Lung (tissue), 12 donors: ENCODE data around the gene BCAS3. TPM values are rescaled to one million over a fixed set of nuclear protein-coding genes. Genes with fewer than 3 reads are reported as not detected.

Experiments
- ATAC-seq: fragments of 200-7000 bp; cut with Tn5 transposase; one replicate; pipeline ENCODE4 v1.9.1; 2020; ENCODE audit warnings: moderate number of reproducible peaks; ENCODE audit not compliant: insufficient read depth, low FRiP score
- DNase-seq, 3 donors: peaks; one replicate each; pipeline ENCODE4 v3.0.0-alpha.2; 2013 to 2017
- H3K27ac ChIP-seq, 2 donors: one replicate each; pipeline ENCODE4 v1.5.1; 2013; ENCODE audit warnings: mild to moderate bottlenecking in 2 of 2, moderate library complexity in 2 of 2, control low read depth in 1 of 2, inconsistent platforms in 1 of 2, low read depth in 1 of 2, low read length in 1 of 2
- H3K27me3 ChIP-seq, 3 donors: one replicate each; pipeline ENCODE4 v1.5.1; 2013; ENCODE audit warnings: low read length in 2 of 3; ENCODE audit not compliant: control insufficient read depth in 3 of 3, insufficient read depth in 3 of 3
- H3K36me3 ChIP-seq, 4 donors: one replicate each; pipeline ENCODE4 v1.5.1; 2013; ENCODE audit warnings: low read length in 4 of 4, mild to moderate bottlenecking in 1 of 4, moderate library complexity in 1 of 4; ENCODE audit not compliant: control insufficient read depth in 4 of 4, insufficient read depth in 4 of 4
- H3K4me1 ChIP-seq, 5 donors: one replicate each; pipeline ENCODE4 v1.5.1; 2013; ENCODE audit warnings: low read length in 5 of 5, mild to moderate bottlenecking in 2 of 5, moderate library complexity in 1 of 5; ENCODE audit not compliant: control insufficient read depth in 5 of 5, insufficient read depth in 5 of 5
- H3K4me3 ChIP-seq: one replicate; pipeline ENCODE4 v1.5.1; 2013; ENCODE audit warnings: mild to moderate bottlenecking, control low read depth, moderate library complexity
- H3K9ac ChIP-seq, 2 donors: one replicate each; pipeline ENCODE4 v1.5.1; 2013; ENCODE audit warnings: low read length in 2 of 2, control low read depth in 1 of 2; ENCODE audit not compliant: insufficient read depth in 1 of 2
- H3K9me3 ChIP-seq, 4 donors: one replicate each; pipeline ENCODE4 v1.5.1; 2013; ENCODE audit warnings: low read length in 3 of 4, mild to moderate bottlenecking in 1 of 4, moderate library complexity in 1 of 4; ENCODE audit not compliant: control insufficient read depth in 4 of 4, insufficient read depth in 3 of 4
- WGBS, 2 donors: extraction: QIAGEN DNeasy Blood & Tissue Kit; methylation state at CpG; one replicate each; pipeline ENCODE4 v1.1.7; 2013; 5-methylcytosine and 5-hydroxymethylcytosine counted together
- polyA plus RNA-seq, 2 donors: library from polyadenylated mRNA; stranded (reverse); fragments of 200-250 nt; gene quantifications; one replicate each; pipeline ENCODE4 v1.2.1, GENCODE V29; 2013
- total RNA-seq, 2 donors: library from RNA; depleted of rRNA in 1 of 2; stranded (reverse); fragments of >200 nt in 1 of 2; gene quantifications; one replicate each; pipeline ENCODE4 v1.2.1, GENCODE V29; 2014 to 2021
- TF ChIP-seq, protein P1 (sequence below): IDR thresholded peaks from 2 replicates; pipeline ENCODE4 v1.5.1; 2012; ENCODE audit warnings: mild to moderate bottlenecking; ENCODE audit errors: control extremely low read depth, extremely low read depth
- donor health status: control.
- donor health status: control.
- donor health status: Bipolar disorder and iron deficiency.
- donor health status: healthy.
- donor health status: DM: yes; HTN: yes; CAD: no.

BCAS3 gene
- total and polyA plus RNA-seq, 4 donors: 4.0 to 101 (median 20.3) TPM

DNA sequence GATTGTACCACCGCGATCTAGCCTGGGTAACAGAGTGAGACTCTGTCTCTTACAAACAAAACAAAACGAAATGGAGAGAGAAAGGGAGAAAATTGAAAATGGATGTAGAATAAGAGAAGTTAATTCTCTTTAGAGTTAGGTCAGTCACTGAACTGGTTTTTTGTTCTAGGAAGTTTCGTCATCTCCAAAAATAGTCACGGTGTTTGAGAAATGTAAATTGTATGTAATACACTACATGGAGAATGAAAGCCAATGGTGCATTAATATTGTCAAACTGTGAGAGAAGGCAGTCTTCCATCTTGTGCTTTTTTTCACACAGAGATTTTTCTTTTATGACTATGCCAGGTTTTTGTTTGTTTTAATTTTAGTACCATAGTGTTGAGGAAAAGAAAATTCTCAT, 145.9 kb downstream of the BCAS3 start:
- Histone ChIP-seq H3K4me3 (no peak overlapping the region), H3K36me3 (no peaks in the 10 kb centered on the region), H3K4me1 (peaks cover 0 to 3% (median 0%) of the 10 kb centered on the region in 5 donors), H3K27me3 (no peaks in the 10 kb centered on the region), H3K9me3 (no peaks in the 10 kb centered on the region), H3K9ac (no peak overlapping the region), H3K27ac (no peak overlapping the region)
- 70 to 79% methylated on average over 5 of the region's 5 CpGs for WGBS, 2 donors
- ATAC-seq (no peak), DNase-seq (peak in 1 of 3 donors; percentile 17)
- TF ChIP-seq, protein P1, sequence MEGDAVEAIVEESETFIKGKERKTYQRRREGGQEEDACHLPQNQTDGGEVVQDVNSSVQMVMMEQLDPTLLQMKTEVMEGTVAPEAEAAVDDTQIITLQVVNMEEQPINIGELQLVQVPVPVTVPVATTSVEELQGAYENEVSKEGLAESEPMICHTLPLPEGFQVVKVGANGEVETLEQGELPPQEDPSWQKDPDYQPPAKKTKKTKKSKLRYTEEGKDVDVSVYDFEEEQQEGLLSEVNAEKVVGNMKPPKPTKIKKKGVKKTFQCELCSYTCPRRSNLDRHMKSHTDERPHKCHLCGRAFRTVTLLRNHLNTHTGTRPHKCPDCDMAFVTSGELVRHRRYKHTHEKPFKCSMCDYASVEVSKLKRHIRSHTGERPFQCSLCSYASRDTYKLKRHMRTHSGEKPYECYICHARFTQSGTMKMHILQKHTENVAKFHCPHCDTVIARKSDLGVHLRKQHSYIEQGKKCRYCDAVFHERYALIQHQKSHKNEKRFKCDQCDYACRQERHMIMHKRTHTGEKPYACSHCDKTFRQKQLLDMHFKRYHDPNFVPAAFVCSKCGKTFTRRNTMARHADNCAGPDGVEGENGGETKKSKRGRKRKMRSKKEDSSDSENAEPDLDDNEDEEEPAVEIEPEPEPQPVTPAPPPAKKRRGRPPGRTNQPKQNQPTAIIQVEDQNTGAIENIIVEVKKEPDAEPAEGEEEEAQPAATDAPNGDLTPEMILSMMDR: no peak

DNA sequence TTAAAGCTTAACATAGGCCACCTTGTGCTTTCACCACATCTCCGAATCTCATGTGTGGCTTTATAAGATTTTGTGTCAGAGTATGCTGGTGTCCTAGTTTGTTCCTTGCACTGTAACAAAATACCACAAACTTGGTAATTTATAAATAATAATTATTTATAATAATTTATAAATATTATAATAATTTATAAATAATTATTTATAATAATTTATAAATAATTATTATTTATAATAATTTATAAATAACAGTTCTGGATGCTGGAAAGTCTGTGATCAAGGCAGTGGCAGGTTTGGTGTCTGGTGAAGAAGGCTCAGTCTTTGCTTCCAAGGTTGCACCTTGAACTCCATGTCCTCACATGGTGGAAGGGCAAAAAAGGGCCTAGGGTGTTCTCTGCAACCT, 147.7 kb downstream of the BCAS3 start:
- Histone ChIP-seq H3K4me1 (peaks cover 0 to 3% (median 0%) of the 10 kb centered on the region in 5 donors), H3K27me3 (no peaks in the 10 kb centered on the region), H3K9me3 (no peaks in the 10 kb centered on the region), H3K9ac (no peak overlapping the region), H3K27ac (no peak overlapping the region), H3K4me3 (no peak overlapping the region), H3K36me3 (no peaks in the 10 kb centered on the region)
- TF ChIP-seq, protein P1: no peak
- no peak for ATAC-seq
- no peak for DNase-seq
- 95 to 100% methylated on average over 1 of the region's 1 CpG for WGBS, 2 donors

DNA sequence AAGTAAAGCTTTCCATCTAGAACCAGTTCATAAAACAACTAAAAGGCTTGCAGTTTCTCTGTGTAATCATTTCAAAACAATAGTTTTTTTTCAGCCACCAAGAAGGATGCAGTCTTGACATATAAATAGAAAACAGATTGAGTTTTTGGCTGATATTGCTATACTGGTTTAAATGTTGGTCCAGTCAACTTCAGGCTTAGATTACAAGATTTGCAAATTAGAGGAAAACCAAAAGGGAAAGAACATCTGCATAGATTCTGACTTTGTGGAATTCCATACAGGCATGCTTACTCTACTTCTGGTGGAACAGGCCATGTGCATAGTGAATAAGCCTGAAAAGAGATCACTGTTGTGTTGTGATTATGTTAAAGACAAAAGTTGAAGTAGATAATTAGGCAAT, 150.3 kb downstream of the BCAS3 start:
- DNase-seq (peak in 1 of 3 donors; percentile 22), ATAC-seq (no peak)
- TF ChIP-seq, protein P1: no peak
- no peak overlapping the region for H3K9ac ChIP-seq
- H3K4me1 ChIP-seq: peaks cover 0 to 10% (median 0%) of the 10 kb centered on the region in 5 donors
- no peaks in the 10 kb centered on the region for H3K9me3 ChIP-seq
- H3K4me3 ChIP-seq: no peak overlapping the region
- H3K27ac ChIP-seq: no peak overlapping the region
- no peaks in the 10 kb centered on the region for H3K36me3 ChIP-seq
- no peaks in the 10 kb centered on the region for H3K27me3 ChIP-seq

DNA sequence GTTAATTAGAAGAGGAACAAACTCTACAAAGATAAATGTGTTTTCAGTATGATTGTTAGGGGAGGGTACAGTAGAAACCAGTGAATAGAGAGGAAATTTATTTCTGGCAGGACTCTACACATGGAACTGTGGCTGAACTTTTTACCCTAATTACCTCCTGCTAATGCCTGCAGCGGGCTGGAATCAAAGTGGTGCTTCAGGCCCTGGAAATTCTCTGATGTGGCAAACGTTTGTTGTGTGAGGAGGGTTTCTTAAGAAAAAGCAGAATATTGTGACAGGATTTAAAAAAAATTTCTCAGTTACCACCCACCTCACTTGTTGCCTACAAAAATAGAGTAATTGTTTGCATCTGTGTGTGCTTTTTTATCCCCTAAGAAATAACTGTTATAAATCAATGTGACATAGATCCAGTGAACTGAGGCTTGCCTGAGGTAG, 154.5 kb downstream of the BCAS3 start:
- Histone ChIP-seq H3K36me3 (no peaks in the 10 kb centered on the region), H3K4me3 (no peak overlapping the region), H3K27me3 (no peaks in the 10 kb centered on the region), H3K27ac (no peak overlapping the region), H3K9ac (no peak overlapping the region), H3K9me3 (no peaks in the 10 kb centered on the region), H3K4me1 (peaks cover 0 to 15% (median 0%) of the 10 kb centered on the region in 5 donors)
- WGBS, 2 donors: 38 to 56% methylated on average over 2 of the region's 2 CpGs
- TF ChIP-seq, protein P1: no peak
- ATAC-seq (no peak), DNase-seq (peak in 2 of 3 donors; percentile 42 to 49)
